GM18505 (cell line): Measurements from ENCODE around the gene DNAJC11.
"Not testable (repeated sequence)": the region's sequence is repeated elsewhere in the genome, so short reads cannot be mapped to it uniquely, and the experiment has no call there.

ENCODE experiments used
- ATAC-seq: cut with Tn5 transposase; IDR thresholded peaks from one replicate; pipeline ENCODE4 v1.9.1; 2021; ENCODE audit not compliant: unreplicated experiment
- POLR2A ChIP-seq: IDR thresholded peaks from 4 replicates; pipeline ENCODE4 v1.6.1; 2011; ENCODE audit warnings: borderline replicate concordance; ENCODE audit not compliant: insufficient read depth, insufficient read length; ENCODE audit errors: extremely low read depth

DNAJC11 gene

DNA sequence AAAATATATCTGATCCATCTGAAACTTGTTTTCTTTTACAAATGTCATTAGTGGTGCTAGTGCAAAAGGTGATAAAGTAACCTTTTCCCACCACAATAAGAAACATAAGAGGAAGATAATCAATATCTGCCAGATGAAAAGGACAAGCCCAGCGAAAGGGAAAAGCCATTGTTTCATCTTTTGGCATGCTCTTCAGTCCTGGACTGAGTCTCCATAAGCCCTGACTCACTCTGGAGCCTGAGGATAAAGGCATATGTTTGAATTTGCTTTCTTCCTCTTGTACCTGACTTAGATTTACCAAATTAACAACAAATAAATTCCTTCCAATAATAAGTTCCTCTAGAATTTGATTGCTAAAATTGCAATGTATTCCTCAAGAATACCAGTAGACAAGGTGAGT lies 13.6 kb downstream of the DNAJC11 start:
- no peak for ATAC-seq
- no peak for TF ChIP-seq POLR2A

DNA sequence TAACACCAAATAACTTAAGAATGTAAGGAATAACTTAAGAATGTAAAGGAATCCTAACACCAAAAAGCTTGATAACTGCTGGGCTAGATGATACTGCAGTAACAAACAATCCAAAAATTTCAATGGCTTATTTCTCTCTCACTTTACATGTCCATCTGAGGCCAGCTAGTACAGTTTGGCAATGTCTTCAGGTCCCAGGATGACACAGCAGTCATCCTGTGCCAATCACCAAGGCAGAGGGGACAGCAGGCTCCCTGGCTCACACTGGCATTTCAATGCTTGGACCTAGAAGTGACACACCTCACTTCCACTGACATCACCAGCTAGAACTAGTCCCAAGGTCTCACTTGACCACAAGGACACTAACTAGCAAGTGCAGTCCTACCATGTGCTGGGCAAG lies 15.3 kb downstream of the DNAJC11 start:
- no peak for ATAC-seq
- TF ChIP-seq POLR2A: no peak

DNA sequence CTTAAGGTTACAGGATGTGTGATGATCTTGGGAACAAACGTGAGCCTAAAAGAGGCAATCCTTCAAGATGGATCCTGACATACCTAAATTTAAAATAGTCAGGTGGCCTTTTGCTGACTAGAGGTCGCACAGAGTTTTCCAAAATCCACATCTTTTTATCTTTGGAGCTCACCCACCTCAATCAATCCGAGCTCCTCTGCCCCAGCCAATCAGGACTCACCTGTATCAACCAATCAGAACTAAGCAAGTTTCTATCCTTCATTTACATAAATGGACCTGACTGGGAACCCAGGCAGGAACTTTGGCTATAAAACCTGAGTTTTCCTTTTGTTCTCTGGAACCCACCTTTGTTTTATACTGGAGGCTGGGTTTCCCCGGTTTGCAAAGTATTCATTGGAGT lies 16.2 kb downstream of the DNAJC11 start:
- no peak for ATAC-seq
- TF ChIP-seq POLR2A: no peak

DNA sequence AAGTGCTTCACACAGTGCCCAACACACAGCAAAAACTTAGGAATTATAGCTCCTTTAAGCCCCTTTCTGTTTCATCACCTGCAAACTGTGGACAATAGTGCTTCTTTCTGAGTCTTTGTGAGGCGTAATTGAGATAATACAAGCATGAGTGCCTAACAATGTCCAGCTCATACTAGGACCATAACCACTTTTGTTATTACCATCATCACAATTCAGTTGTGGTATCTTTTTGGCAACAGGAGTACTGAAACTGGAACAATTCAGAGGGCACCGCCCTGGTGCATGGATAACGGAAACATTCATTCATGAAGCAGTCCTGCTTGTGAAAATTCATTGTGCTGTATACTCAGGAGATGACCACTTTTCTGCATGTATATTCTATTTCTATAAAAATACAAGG lies 18.2 kb downstream of the DNAJC11 start:
- no peak for ATAC-seq
- TF ChIP-seq POLR2A: no peak

DNA sequence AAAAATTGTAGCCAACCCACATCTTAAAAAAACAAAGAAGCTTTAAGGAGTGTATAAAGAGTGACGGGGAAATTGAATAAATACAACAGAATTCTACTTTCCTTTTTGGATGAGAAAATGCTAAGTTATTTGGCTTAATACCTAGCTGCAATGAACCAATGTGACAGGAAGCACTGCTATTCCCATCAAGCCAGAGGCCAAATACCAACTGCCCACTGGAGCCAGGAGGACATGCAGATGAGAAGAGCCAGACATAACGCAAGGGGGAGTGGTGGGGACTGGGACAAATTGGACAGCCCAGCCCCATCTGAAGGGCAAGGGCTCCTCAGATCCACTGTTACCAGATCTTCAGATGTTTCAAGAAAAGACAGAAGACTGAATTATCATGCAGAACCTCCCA lies 25.7 kb downstream of the DNAJC11 start:
- no peak for TF ChIP-seq POLR2A
- ATAC-seq: no peak

DNA sequence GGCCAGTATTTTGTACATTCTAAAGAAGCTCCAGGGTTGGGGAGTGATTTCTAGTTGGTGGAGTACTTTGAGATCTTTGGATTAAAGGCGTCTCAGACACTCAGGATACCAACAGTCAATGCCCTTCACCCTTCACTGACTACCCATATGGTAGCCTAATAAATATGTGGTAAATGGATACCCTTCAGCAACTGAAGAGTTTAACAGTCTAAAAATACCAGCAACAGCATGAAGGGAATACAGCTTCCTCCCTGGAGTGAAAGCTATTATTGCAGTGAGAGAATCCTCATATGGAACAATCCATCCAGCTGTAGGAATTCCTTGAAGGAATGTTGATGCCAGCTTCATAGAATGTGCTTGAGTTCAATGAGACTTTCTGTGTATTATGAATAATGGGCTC lies 26.8 kb downstream of the DNAJC11 start:
- ATAC-seq: no peak
- TF ChIP-seq POLR2A: no peak

DNA sequence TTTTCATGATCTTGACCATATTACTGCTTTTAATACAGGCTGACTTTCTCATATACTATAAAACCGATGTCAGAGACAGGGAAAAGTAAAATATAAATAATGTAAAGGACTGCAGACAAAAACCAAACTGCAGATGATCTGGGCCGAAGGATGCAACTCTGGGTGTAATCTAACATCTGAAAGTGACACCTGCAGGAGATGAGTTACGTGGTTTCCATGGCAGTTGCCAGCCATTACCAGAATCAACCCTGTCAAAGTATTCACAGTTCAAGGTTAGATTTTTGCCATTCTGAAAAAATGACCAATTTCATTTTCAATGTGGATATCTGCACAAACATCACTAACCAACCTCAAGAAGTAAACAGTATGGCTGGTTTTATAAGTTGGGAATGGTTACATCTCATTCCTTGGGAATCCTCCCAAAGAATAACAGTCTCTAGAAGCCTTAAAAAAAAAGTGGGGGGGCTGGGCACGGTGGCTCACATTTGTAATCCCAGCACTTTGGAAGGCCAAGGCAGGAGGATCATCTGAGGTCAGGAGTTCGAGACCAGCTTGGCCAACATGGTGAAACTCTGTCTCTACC lies 27.7 kb downstream of the DNAJC11 start:
- ATAC-seq: no peak
- no peak for TF ChIP-seq POLR2A

DNA sequence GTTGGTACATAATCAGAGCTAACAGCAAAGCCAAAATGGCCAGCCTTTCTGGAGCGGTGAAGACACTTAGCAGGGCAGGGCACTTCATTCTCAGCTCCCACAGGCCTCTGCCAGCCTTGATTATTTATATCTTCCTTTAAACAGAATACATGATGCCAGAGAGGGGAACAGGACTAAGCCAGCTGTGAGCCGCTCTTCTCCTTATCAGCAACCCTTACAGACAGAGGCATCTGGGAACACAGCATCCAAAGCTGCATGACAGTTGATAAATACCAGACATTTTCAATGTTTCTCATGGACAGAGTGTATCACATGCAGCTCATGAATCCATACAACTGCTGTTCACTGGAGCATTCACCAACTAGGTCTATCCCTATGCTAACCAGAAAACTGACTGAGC lies 29.1 kb downstream of the DNAJC11 start:
- no peak for ATAC-seq

DNA sequence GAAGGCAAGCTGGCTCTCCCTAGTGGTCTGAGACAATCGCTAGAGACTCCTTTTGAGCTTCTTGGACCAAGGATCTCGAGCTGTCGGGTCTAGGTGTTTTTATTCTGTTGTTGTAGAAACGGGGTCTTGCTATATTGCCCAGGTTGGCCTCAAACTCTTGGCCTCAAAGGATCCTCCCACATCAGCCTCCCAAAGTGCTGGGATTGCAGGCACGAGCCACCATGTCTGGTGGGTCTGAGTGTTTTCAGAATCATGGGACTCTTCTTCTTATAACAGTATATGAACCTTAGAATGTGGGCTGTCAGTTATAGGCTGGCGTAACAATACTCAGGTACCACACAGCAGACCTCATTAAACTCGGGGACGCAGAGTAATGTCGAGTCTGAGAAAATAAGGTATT lies 33.1 kb downstream of the DNAJC11 start:
- no peak for TF ChIP-seq POLR2A
- no peak for ATAC-seq

More for the DNA sequence above, 29.1 kb downstream of the DNAJC11 start:
- no peak for TF ChIP-seq POLR2A

DNA sequence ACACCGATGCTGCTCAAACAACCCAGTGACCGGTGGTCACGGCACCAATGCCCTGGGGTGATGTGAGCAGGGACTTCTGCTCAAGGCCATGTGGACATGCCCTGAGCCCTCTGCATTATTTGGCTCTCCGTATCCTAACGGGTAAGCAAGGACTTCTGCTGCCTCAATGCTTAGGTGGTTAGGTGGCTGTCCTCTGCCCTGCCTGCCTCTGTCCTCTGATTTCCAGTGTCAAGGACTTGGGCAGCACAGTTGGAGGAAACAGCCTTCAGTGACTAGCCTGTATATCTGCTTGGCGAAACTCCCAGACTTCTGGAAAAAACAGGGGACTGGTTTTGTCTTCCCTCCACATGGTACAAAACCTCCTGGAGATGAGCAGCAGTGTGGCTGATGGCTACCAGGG lies 34.5 kb downstream of the DNAJC11 start:
- no peak for TF ChIP-seq POLR2A
- no peak for ATAC-seq

DNA sequence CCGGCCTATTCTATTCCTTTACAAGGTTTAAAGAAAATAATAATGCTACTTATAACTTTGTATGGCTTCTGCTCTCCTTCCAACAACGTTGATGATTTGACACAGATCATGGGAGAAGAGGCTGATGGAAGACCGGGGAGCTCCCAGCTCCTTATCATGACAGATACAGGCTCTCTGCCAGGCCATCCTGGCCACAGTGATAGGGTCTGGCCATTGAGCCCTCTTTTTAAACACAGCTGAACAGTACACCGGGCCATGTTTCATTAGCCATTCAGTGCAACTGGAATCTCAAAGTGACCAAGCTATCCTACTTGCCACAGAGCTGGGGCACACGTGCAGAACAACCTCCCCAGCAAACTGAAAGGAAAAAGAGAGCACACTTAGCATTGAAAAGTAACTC lies 34.9 kb downstream of the DNAJC11 start:
- no peak for ATAC-seq
- TF ChIP-seq POLR2A: no peak

DNA sequence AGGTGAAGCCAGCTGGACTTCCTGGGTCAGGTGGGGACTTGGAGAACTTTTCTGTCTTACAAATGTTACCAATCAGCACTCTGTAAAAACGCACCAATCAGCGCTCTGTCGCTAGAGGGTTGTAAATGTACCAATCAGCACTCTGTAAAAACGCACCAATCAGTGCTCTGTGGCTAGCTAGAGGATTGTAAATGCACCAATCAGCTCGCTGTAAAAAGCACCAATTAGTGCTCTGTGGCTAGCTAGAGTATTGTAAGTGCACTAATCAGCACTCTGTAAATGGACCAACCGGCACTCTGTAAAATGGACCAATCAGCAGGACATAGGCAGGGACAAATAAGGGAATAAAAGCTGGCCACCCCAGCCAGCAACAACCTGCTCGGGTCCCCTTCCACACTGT lies 39.1 kb downstream of the DNAJC11 start:
- ATAC-seq: not testable (repeated sequence)

DNA sequence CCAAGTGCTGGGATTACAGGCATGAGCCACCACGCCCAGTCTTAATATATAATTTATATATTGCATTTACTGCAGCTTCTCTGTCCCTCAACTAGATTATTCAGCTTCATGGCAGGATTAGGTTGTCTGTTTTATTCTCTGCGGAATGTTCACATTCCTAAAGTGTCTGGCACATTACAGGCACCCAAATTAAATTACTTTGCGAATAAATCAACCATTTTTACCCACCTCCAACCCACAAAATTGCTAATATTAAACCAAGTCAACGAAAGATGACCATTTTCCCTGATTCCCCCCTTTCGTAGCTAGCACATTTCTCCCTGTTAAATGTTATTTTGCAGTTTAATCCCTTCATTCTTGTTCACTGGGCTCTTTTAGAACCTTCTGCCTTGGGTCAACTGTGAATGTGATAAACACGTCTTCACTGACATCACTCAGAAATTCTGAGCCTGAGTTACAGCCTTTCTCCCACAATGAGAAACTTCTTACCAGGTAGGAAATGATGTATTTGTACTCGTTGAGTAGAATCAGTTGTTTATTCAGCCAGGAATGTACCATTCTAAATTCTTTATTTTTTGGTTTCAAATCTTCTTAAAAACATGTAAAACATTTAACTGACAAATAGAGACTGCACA lies 41.1 kb downstream of the DNAJC11 start:
- no peak for TF ChIP-seq POLR2A
- no peak for ATAC-seq

DNA sequence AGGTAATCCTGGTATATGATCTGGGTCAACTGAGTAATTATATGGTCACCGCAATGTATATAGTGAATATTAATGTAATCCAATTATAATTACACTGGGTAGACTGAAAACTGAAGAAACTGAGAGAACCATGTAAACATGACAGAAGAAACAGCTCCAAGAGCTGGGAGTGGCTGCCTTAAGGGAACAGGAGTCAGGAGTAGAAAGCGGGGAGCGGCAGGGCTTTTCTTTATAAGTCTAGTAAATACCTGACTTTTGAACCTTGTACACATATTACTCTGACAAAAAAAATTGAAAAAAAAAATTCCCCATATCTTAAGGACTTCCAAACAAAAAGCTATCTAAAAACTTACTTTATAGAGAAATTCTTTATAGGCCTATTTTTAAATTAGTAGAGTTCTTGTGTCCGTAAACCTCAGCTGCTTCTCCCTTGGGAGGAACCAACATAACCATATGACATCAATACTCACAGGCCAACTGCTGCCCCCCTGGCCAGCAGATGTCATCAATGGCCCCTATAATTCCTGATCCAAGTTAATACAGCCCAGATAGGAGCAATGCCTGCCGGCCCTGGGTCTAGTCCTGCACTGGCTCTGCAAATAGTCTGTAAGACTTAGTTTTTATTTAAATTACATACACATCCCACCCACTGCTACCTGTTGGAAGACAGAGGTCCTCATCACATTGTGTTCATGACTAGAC lies 43.1 kb downstream of the DNAJC11 start:
- no peak for TF ChIP-seq POLR2A
- ATAC-seq: no peak

DNA sequence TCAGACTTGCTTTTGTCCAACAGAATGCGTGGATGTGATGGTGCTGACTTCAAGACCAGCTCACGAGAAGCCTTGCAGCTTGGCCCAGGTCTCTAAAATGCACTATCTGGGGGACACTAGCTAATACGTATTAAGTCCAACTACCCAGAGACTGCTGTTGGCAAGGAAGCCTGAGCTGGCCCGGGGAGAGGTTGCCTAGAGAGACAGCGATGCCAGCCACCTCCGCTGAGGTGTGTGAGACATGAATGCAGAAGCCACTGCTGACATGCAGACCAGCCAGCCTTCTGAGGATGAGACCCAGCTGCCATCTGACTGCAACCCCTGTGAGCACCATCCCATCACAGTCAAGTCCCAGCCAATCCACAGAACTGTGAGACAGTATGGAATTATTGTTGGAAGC lies 44.5 kb downstream of the DNAJC11 start:
- ATAC-seq: no peak
- no peak for TF ChIP-seq POLR2A
